Hematopoietic multipotent progenitor cell (in vitro differentiated cells): Measurements from ENCODE around the gene LNX1. TPM values are rescaled to one million over a fixed set of nuclear protein-coding genes. Genes with fewer than 3 reads are reported as not detected.

ENCODE experiments used
- DNase-seq, 3 donors: peaks; one replicate each; pipeline ENCODE4 v3.0.0-alpha.2; 2011 to 2015; ENCODE audit warnings: low read depth in 2 of 3, low spot score in 2 of 3
- total RNA-seq: library from RNA; depleted of rRNA; stranded (reverse); fragments of >200 nt; gene quantifications from one replicate; pipeline ENCODE4 v1.2.3, GENCODE V29; 2012

LNX1 gene
- total RNA-seq, 1 donor = 1.6 TPM

GRCh38 chr4:53505947-53506346 lies 85.3 kb downstream of the LNX1 start:
- no peak for DNase-seq

GRCh38 chr4:53502094-53502493 lies 89.2 kb downstream of the LNX1 start:
- DNase-seq = no peak

- no peak for DNase-seq
These were observed 89.7 kb downstream of the LNX1 start for GRCh38 chr4:53501561-53501960.

- no peak for DNase-seq
These were observed 90.7 kb downstream of the LNX1 start for GRCh38 chr4:53500546-53500945.

- no peak for DNase-seq
These were observed 91.5 kb downstream of the LNX1 start for GRCh38 chr4:53499791-53500190.

GRCh38 chr4:53498706-53499105 lies 92.6 kb downstream of the LNX1 start:
- DNase-seq = no peak

- DNase-seq = no peak
These were observed 93.6 kb downstream of the LNX1 start for GRCh38 chr4:53497487-53498244.

GRCh38 chr4:53494851-53495250 lies 96.4 kb downstream of the LNX1 start:
- DNase-seq = no peak

GRCh38 chr4:53490965-53491622 lies 100.2 kb downstream of the LNX1 start:
- peak in 2 of 3 donors; percentile 14 to 56 for DNase-seq

- no peak for DNase-seq
These were observed 100.9 kb downstream of the LNX1 start for GRCh38 chr4:53490161-53490956.

GRCh38 chr4:53489279-53489889 lies 101.9 kb downstream of the LNX1 start:
- DNase-seq = peak in 2 of 3 donors; percentile 5 to 10

- no peak for DNase-seq
These were observed 103.5 kb downstream of the LNX1 start for GRCh38 chr4:53487766-53488165.

- DNase-seq = no peak
These were observed 105.6 kb downstream of the LNX1 start for GRCh38 chr4:53485658-53486040.

GRCh38 chr4:53484911-53485657 lies 106.2 kb downstream of the LNX1 start:
- DNase-seq = no peak

- no peak for DNase-seq
These were observed 108.0 kb downstream of the LNX1 start for GRCh38 chr4:53483250-53483649.

- DNase-seq = no peak
These were observed 109.7 kb downstream of the LNX1 start for GRCh38 chr4:53481586-53481985.

GRCh38 chr4:53480909-53481308 lies 110.4 kb downstream of the LNX1 start:
- DNase-seq = no peak

GRCh38 chr4:53479736-53480525 lies 111.4 kb downstream of the LNX1 start:
- DNase-seq = no peak

GRCh38 chr4:53478671-53479456 lies 112.4 kb downstream of the LNX1 start:
- DNase-seq = peak in 1 of 3 donors; percentile 12
